ENCODE measurements around the gene RELB.

- TF ChIP-seq CTCF (conservative IDR thresholded peaks at IDR 0.05; ENCODE audit: low read length) = no peak
- no peak for TF ChIP-seq EZH2phosphoT487 (IDR thresholded peaks at IDR 0.05; ENCODE audit: borderline replicate concordance)
Observed at GRCh38 chr19:45019187-45019586, 17.9 kb downstream of the RELB start.

Measured in Loucy (cell line).